NCI-H524 (cell line): ENCODE data around the gene FTCD.
"Not testable (repeated sequence)": the region's sequence is repeated elsewhere in the genome, so short reads cannot be mapped to it uniquely, and the experiment has no call there.

Source experiments
- DNase-seq, 2 experiments: peaks; one replicate each; lab custom pipeline; 2025; lab: John Stamatoyannopoulos, UW

The FTCD gene

DNA sequence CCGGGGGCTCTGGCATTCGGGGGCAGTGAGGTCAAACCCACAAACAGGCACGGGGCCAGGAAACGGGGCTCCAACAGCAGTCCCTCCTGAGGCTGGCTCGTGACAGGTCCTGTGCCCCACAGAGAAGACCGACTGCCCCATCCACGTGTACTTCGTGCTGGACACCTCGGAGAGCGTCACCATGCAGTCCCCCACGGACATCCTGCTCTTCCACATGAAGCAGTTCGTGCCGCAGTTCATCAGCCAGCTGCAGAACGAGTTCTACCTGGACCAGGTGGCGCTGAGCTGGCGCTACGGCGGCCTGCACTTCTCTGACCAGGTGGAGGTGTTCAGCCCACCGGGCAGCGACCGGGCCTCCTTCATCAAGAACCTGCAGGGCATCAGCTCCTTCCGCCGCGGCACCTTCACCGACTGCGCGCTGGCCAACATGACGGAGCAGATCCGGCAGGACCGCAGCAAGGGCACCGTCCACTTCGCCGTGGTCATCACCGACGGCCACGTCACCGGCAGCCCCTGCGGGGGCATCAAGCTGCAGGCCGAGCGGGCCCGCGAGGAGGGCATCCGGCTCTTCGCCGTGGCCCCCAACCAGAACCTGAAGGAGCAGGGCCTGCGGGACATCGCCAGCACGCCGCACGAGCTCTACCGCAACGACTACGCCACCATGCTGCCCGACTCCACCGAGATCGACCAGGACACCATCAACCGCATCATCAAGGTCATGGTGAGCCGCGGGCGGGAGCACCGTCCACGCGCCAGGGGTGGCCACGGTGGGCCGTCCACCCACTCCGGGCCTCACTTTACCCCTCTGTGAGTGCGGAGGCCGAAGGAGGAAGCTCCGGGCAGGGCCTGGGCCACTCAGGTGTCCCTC, 43.3 kb downstream of the FTCD start:
- DNase-seq, result no peak

DNA sequence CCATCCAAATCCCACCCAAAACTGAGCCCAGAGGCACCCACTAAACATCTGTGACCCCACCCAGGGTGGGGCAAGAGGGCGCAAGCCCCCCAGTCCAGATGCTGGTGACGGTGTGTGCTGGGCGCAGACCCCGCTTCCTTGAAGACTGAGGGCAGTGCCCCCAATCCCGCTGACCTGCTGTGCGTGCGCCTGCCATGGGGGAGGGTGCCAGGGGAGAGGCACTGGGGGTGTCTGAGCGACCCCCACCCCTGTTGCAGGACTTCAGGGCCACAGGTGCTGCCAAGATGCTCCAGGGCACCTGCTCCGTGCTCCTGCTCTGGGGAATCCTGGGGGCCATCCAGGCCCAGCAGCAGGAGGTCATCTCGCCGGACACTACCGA, 44.2 kb downstream of the FTCD start:
- no peak for DNase-seq

DNA sequence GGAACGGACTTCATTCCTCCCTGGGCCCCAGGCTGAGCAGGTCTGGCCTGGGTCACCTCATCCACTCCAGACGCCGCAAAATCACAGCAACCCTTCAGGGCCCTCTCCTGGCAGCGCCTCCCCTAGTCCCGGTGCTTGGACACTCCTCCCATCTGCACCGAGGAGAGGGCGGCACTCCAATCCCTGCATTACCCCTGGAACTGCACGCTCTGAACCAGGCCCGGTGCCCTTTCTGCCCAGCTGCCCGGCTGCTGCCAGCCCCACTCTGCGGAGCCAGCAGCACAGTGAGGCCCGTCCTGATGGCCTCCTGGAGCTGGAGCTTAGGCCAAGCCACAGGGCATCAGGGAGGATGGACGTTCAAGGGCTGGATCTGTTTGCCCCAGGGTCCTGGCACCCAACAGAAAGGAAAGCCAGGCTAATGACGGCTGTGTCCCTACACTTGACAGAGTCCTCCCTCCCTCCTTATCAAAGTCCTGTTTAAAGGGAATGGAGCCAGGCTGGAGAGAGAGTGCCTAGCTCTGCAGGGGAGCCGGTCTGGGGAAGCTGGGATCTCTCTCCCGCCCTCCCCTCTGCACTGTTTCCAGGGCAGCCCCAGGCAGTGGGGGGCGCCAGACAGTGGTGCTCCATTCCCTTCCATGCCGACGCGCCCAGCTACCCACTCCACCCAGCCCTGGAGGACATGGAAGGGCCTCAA, 44.7 kb downstream of the FTCD start:
- peak in 1 of 2 experiments; percentile 39 for DNase-seq

DNA sequence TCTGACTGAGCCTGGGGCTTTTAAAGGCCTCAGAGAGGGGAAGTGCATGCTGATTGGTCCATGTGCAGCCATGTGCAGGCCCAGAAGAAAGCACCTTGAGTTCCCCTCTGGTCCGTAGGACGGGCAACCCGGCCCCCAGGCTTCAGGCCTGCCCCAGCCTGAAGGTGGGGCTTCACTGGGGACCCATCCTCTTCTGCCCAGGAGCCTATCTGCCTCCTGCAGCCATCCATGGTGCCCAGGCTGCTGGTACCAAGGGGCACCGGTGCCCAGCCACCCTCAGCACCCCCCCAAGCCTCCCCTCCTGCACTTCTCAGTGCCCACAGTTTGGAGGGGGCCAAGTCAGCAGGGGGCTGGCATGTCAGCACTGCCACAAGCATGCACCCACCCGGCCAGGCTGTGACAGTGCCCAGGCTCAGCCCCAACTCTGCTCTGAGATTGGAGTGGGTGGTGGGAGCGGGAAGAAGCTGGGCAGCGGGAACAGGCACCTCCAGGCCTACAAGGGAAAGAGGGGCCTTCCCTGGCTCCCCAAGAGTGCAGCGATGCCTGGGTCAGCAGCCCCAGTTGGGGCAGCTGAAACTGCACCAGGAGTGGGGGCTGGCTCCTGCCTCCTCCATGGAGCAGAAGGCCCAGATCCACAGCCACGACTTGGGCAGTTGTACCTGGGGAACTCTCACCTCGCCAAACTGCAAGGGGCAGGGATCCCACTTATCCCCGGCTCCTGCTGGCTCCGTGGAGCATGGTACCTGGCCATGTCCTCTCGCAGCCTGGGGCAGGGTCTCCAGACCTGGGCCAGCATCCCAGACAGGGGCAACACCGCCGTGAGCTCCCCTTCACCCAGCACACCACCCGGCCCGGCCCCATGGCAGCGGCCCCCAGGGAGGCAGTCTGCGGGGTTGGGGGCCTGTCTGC, 45.8 kb downstream of the FTCD start:
- DNase-seq, result no peak

DNA sequence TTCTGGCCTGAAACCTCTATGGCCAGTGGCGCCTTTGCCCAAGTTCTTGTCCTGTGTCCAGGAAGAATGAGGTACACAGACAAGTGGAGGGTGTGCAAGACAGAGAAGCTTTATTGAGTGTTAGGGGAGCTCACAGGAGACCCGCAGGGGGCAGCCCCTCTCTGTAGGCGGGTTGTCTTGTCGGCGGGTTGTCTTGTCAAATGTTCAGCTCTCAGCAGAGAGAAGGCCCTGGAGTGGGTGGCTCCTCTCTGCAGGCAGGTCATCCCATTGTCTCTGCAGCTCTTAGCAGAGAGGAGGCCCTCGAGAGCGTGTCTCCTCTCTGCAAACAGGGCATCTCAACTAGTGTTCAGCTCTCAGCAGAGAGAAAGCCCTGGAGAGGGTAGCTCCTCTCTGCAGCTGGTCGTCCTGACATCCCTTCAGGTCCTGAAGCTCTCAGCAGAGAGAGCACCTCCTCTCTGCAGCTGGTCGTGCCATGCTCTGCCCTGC, 46.5 kb downstream of the FTCD start:
- DNase-seq, result no peak

DNA sequence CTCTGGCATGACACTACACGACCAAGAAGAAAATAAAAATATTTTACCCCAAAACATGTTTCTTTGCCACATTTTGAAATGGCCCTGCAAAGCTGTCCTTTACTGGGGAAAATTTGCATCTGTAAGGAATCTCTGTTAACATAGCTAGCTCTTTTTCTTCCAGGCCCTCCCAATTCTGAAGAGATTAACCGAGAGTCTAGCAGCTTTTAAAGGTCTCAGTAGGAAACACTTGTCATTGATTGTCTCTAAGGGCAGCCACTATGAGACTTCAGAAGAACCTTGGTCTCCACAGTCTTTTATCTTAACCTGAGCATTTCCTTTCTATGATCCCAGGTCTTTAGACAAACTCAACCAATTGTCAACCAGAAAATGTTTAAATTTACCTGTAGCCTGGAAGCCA, 48.0 kb downstream of the FTCD start:
- DNase-seq, result not testable (repeated sequence)

DNA sequence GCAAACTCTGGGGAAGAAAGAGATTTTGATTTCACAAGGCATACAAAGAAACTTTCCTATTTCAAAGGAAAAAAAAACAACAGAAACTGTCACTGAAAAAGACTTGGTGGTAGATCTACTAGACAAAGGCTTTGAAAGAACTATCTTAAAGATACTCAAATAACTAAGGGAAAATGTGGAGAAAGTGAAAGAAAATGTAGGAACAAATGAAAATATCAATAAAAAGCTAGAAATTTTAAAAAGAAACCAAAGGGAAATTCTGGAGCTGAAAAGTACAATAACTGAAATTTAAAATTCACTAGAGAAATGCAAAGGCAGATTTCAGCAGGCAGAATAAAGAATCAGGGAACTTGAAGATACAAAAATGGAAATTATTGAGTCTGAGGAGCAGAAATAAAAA, 51.3 kb downstream of the FTCD start:
- DNase-seq, result no peak

DNA sequence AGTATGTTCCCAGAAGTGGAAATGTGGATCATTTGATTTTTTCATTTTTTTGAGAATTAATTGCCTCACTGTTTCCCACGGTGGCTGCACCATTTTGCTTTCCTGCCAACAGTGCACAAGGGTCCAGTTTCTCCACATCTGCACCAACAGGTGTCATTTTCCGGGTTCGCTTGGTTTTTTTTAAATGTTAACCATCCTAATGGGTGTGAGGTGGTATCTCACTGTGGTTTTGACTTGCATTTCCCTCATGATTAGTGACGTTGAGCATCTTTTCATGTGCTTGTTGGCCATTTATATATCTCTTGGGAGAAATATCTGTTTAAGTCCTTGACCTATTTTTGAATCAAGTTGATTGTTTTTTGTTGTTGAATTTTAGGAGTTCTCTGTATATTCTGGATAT, 54.5 kb downstream of the FTCD start:
- no peak for DNase-seq

DNA sequence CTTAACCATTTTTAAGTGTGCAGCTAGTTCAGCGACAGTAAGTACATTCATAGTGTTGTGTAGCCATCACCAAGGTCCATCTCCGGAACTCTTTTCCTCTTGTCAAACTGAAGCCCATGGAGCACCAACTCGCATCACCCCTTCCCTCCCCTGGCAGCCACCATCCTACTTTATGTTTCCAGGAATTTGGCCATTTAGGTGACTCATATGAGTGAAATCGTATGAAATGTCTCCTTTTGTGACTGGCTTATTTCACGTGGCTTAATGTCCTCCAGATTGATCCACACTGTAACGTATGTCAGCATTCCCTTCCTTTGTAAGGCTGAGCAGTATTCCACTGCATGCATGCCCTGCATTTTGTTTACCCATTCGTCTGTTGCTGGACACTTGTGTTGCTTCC, 55.0 kb downstream of the FTCD start:
- no peak for DNase-seq

DNA sequence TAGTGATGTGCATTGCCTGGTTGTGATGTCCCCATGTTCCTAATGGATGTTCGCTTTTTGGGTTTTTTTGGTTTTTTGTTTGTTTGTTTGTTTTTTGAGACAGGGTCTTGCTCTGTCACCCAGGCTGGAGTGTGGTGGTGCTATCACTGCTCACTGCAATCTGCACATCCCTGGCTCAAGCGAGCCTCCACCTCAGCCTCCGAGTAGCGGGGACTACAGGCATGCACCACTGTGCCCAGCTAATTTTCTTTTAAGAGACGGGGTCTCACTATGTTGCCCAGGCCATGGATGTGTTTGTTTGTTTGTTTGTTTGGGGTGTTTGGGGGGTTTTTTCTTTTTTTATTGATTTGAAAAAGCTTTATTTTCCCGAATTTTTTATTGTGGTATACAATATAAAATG, 55.4 kb downstream of the FTCD start:
- no peak for DNase-seq

DNA sequence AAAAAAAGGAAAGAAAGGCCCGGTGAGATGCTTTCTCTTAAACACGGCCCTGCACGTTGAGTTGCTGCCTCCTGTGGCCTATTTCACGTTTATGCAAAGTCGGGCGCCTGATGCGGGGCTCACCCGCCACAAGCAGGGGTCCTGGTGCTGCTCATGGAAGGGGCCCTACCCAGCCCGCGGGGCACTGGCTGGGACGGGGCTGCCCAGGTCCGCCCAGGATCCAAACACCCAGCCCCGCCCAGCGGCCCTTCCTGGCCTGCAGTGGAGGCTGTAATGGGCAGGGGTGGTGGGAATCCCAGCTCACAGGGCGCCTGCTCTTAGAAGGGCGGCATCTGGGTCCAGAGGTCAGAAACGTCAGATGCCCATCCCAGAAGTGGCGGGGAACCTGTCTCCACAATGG, 55.9 kb downstream of the FTCD start:
- no peak for DNase-seq

DNA sequence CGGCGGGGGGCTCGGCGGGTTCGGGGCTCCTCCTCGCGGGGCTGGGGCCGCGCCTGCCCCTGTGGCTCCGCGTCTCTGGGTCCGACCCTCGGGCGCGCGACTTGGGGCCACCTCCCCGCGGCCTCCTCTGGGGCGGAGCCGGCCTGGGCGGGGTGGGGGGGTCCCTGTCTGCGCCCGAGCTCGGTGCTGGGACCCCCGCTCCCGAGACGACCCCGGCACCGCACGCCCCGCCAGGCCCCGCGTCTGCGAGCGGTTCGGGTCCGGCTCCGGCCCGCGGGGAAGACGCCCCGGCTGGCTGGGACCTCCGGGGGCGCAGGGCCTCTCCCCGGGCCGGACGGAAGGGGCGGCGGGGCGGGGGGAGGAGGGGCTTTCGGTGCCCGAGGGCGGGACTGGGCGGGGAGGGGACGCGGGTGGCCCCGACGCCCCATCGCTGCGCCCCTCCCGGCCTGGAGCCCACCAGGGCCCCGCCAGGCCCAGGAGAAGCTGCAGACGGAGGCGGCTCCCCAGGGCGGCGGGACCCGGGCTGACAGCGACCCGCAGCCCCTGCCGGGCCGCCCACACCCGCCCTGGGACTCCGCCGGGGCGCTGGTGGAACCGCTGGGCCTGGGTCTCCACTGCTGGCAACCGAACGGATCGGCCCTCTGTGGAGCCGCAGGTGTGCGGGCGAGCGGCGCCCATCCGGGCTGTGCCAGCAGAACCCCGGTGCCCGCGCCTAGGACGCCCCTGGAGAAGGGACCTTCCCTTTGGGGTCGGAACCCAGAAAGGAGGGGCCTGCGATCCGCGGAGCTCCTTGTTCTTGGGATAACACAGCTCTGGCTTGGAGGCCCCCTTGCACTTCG, 56.9 kb downstream of the FTCD start:
- DNase-seq, result no peak

DNA sequence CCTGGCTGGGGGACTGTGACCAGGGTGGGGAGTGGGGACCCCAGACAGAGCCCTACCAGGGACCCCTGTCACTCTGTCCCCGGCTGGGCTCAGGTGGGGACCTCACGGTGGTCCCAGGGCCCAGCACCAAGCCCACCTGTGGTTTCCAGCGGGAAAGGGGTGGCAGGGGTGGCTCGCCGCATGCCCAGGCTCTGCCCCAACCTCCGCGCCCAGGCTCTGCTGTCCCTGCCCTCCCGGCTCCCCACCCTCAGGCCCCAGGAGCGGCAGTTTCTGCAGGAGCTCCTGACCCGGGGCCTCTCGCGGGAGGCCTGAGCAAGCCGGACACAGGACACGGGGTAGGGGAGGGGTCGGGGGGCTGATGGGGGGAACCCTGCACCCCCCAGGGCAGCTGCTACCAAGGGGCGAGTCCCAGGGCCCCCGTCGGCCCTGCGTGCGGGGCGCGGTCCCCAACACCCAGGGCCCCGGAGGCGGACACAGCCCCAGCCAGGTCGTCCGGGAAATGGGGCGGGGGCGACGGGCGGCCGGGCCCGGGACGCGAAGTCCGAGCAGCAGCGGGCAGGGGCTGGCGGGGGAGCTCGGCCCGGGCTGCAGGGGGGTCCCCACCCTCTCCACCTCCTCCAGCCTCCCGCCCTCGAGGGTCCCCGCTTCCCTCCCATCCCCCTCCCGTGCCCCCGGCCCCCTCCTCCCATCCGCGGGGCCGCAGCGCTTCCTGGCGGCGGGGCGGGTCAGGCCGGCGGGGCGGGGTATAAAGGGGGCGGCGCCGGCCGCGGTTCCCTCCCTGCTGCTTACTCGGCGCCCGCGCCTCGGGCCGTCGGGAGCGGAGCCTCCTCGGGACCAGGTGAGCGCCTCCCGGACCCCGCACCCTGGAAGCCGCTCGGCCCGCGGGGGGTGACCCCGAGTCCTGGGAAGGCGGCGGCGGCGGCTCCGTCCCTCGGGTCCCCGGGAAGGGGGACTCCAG, 57.8 kb downstream of the FTCD start, which contains the start of gene COL6A2:
Gene COL6A2, plus strand, starts transcription at position 777 of the 958 bp plus-strand sequence.
- peak in 1 of 2 experiments; percentile 31 for DNase-seq

DNA sequence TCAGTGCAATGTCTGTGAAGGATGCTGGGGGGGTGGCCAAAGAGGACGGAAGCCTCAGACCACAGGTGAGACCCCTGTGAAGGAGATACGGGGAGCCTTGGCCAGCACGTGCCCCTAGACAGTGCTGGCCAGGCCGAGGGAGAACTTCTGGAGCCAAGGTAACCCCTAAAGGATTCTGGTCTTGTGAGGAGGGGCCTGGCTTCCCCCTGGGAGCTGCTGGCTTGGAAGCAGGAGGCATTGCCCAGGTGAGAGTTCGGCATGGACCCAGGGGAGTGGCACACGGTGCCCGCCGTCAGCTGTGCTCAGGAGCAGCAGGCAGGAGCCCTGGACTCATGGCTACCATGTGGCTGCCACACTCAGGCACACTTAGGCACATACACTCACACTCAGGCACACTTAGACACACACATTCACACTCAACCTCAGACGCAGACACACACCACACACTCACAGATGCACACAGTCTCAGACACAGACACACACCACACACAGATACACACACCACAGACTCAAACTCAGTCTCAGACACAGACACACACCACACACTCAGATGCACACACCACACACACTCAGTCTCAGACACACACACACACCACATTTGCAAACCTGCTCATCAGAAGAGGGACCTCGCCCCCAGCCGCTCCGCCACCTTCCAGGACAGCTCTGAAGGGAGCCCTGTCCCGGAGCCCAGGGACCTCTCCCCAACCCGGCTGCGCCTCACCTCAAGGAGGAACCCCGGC, 58.6 kb downstream of the FTCD start:
- DNase-seq, result no peak

DNA sequence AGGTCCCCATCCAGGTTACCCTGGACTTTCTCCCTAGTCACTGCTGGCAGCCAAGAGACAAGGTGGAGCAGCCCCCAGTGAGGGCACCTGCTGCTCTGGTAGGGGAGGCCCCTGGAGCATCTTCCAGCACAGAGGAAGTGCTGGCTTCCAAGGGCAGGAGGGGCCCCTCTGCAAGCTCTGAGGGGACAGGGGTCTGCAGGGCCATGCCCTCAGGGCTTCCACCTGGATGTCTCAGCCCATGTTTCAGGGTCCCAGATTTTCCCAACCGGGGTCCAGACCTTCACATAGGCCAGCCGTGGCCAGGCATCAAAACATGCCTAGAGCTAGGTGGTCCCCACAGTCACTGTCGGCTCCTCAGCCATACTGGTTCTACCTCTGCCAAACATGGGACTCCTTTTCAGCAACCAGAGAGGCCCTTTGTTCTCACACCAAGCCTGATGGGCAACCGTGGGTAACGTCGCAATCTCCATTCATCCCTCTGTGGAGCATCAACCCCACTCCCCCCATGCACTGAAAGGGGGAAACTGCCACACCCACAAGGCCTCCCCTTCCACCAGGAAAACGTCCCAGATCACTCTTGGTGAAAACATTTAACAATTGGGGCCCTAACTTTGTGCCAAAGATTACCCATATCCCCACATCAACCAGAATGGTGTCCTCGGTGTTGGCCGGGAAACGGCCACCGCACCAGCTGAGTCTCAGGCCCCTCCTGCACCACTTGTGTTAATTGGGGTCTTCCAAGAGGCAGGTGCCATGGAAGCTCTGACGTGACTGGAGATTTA, 59.4 kb downstream of the FTCD start:
- DNase-seq, result no peak

DNA sequence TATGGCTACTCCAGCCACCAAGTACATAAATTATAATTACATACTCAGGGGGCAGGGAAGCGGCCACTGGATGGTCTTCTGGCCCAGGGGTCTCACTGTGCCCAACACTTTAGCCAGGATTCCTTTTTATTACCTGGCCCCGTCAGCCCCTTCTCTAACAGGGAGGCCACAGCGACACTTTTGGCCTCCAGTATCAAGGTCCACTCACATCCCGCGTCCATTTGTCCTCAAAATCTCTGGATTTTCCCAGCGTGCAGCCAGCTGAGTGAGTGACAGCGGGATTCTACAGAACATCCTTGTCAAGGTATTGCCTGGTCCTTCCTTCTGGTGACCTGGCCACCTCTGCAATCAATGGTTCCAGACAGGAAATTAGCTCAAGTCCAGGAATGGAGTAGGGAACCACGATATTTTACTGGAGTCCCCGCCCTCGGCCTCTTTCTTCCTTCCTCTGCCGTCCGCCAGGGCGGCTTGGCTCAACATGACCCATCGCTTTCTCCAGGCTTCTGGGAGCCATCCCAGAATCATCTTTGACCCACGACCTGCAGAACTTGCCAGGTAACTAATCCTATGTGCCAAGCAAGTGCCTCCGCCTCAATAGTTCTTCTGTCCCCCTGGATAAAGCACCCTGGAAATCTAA, 60.2 kb downstream of the FTCD start:
- no peak for DNase-seq

DNA sequence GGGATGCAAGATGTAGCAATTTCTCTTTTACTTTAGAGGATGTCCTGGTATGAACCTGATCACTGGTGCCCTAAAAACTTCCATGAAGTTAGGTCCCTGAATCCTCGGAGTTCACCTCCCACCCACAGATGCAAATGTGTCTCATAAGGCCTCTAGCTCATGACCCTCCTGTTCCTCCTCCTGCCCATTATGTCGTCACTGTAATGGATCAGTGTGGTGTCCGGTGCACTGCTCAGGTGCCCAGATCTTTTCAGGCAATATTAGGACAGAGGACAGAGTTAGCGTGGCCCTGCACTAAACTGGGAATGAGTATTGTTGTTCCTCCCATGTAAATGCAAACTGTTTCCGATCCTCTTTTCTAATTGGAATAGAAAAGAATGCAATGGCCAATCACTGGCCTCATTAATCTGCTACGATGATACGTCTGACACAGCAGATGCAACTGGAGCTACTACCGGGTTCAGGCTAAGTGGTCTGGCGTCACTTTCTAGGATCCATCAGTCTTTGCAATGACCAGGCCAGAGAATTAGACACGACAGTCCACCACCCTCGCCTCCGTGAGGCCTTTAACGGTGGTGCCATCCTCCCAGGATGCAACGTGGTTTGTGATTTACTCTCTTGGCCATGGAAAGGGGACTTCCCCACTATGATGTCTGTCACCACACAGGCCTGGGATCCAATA, 60.8 kb downstream of the FTCD start:
- DNase-seq, result no peak
